ENCODE measurements around the gene SECISBP2L. TPM values are rescaled to one million over a fixed set of nuclear protein-coding genes. Genes with fewer than 3 reads are reported as not detected.

Gene SECISBP2L
- total and polyA plus RNA-seq, 5 donors from 2014 or later = 14.8 to 59.5 (median 21.6) TPM

- Mint-ChIP-seq H3K4me1 (peaks cover 0 to 6% (median 3%) of the 10 kb centered on the region in 4 donors), H3K9me3 (no peaks in the 10 kb centered on the region), H3K27ac (no peak overlapping the region), H3K36me3 (no peaks in the 10 kb centered on the region), H3K4me3 (no peak overlapping the region), H3K27me3 (peaks cover 8% of the 10 kb centered on the region)
- no peaks in the 10 kb centered on the region for H3K4me1 ChIP-seq (ENCODE audit: control insufficient read depth, insufficient read depth, low read length, poor library complexity, severe bottlenecking)
- H3K36me3 ChIP-seq (ENCODE audit: control insufficient read depth, insufficient read depth, low read length) = no peaks in the 10 kb centered on the region
- H3K4me3 ChIP-seq (ENCODE audit: low read depth, low read length) = no peak overlapping the region
- no peaks in the 10 kb centered on the region for H3K9me3 ChIP-seq (ENCODE audit: control insufficient read depth in 2 of 2, low read length in 2 of 2)
- peaks cover 9% of the 10 kb centered on the region for H3K27me3 ChIP-seq (ENCODE audit: control insufficient read depth, insufficient read depth, low read length)
- H3K27ac ChIP-seq (ENCODE audit: insufficient read depth, low read length, poor library complexity, severe bottlenecking) = no peak overlapping the region
- DNase-seq (no peak), ATAC-seq (ENCODE audit: low read depth in 2 of 2) (no peak)
Measured at GRCh38 chr15:49063402-49064280, 17.4 kb upstream of the SECISBP2L start.

GRCh38 chr15:49062900-49063299 is 16.7 kb upstream of the SECISBP2L start:
- Histone ChIP-seq H3K4me1 (ENCODE audit: control insufficient read depth, insufficient read depth, low read length, poor library complexity, severe bottlenecking) (no peaks in the 10 kb centered on the region), H3K27me3 (ENCODE audit: control insufficient read depth, insufficient read depth, low read length) (peaks cover 6% of the 10 kb centered on the region), H3K4me3 (ENCODE audit: low read depth, low read length) (no peak overlapping the region), H3K27ac (ENCODE audit: insufficient read depth, low read length, poor library complexity, severe bottlenecking) (no peak overlapping the region), H3K36me3 (ENCODE audit: control insufficient read depth, insufficient read depth, low read length) (no peaks in the 10 kb centered on the region), H3K9me3 (ENCODE audit: control insufficient read depth in 2 of 2, low read length in 2 of 2) (no peaks in the 10 kb centered on the region)
- Mint-ChIP-seq H3K36me3 (no peaks in the 10 kb centered on the region), H3K9me3 (no peaks in the 10 kb centered on the region), H3K4me3 (no peak overlapping the region), H3K4me1 (peaks cover 0 to 6% (median 3%) of the 10 kb centered on the region in 4 donors), H3K27me3 (peaks cover 8% of the 10 kb centered on the region), H3K27ac (no peak overlapping the region)
- no peak for ATAC-seq (ENCODE audit: low read depth in 2 of 2)
- no peak for DNase-seq

- Mint-ChIP-seq H3K9me3 (no peaks in the 10 kb centered on the region), H3K27me3 (no peaks in the 10 kb centered on the region), H3K36me3 (no peaks in the 10 kb centered on the region), H3K27ac (peak overlapping the region in 2 of 3 donors; percentile 57 to 73), H3K4me3 (peak overlapping the region in 1 of 4 donors; percentile 35), H3K4me1 (peaks cover 0 to 6% (median 3%) of the 10 kb centered on the region in 4 donors)
- Histone ChIP-seq H3K4me3 (ENCODE audit: low read depth, low read length) (no peak overlapping the region), H3K9me3 (ENCODE audit: control insufficient read depth in 2 of 2, low read length in 2 of 2) (no peaks in the 10 kb centered on the region), H3K36me3 (ENCODE audit: control insufficient read depth, insufficient read depth, low read length) (no peaks in the 10 kb centered on the region), H3K27me3 (ENCODE audit: control insufficient read depth, insufficient read depth, low read length) (peaks cover 8% of the 10 kb centered on the region), H3K27ac (ENCODE audit: insufficient read depth, low read length, poor library complexity, severe bottlenecking) (no peak overlapping the region), H3K4me1 (ENCODE audit: control insufficient read depth, insufficient read depth, low read length, poor library complexity, severe bottlenecking) (no peaks in the 10 kb centered on the region)
- no peak for DNase-seq
- ATAC-seq (ENCODE audit: low read depth in 2 of 2) = no peak
Measured at GRCh38 chr15:49060710-49061495, 14.7 kb upstream of the SECISBP2L start.

GRCh38 chr15:49059491-49059890 is 13.2 kb upstream of the SECISBP2L start:
- Mint-ChIP-seq H3K27me3 (no peaks in the 10 kb centered on the region), H3K4me3 (peak overlapping the region in 1 of 4 donors; percentile 16), H3K27ac (no peak overlapping the region), H3K4me1 (peaks cover 0 to 6% (median 3%) of the 10 kb centered on the region in 4 donors), H3K36me3 (no peaks in the 10 kb centered on the region), H3K9me3 (no peaks in the 10 kb centered on the region)
- Histone ChIP-seq H3K36me3 (ENCODE audit: control insufficient read depth, insufficient read depth, low read length) (no peaks in the 10 kb centered on the region), H3K27me3 (ENCODE audit: control insufficient read depth, insufficient read depth, low read length) (peaks cover 2% of the 10 kb centered on the region), H3K9me3 (ENCODE audit: control insufficient read depth in 2 of 2, low read length in 2 of 2) (no peaks in the 10 kb centered on the region), H3K27ac (ENCODE audit: insufficient read depth, low read length, poor library complexity, severe bottlenecking) (no peak overlapping the region), H3K4me1 (ENCODE audit: control insufficient read depth, insufficient read depth, low read length, poor library complexity, severe bottlenecking) (no peaks in the 10 kb centered on the region), H3K4me3 (ENCODE audit: low read depth, low read length) (no peak overlapping the region)
- DNase-seq (no peak), ATAC-seq (ENCODE audit: low read depth in 2 of 2) (no peak)

- no peak for ATAC-seq (ENCODE audit: low read depth in 2 of 2)
- Histone ChIP-seq H3K4me3 (ENCODE audit: low read depth, low read length) (no peak overlapping the region), H3K36me3 (ENCODE audit: control insufficient read depth, insufficient read depth, low read length) (no peaks in the 10 kb centered on the region), H3K9me3 (ENCODE audit: control insufficient read depth in 2 of 2, low read length in 2 of 2) (no peaks in the 10 kb centered on the region), H3K27me3 (ENCODE audit: control insufficient read depth, insufficient read depth, low read length) (peaks cover 2% of the 10 kb centered on the region), H3K27ac (ENCODE audit: insufficient read depth, low read length, poor library complexity, severe bottlenecking) (no peak overlapping the region), H3K4me1 (ENCODE audit: control insufficient read depth, insufficient read depth, low read length, poor library complexity, severe bottlenecking) (no peaks in the 10 kb centered on the region)
- H3K27ac Mint-ChIP-seq = no peak overlapping the region
- no peak for DNase-seq
- H3K9me3 Mint-ChIP-seq = no peaks in the 10 kb centered on the region
- H3K4me3 Mint-ChIP-seq = no peak overlapping the region
- no peaks in the 10 kb centered on the region for H3K27me3 Mint-ChIP-seq
- peaks cover 0 to 6% (median 3%) of the 10 kb centered on the region in 4 donors for H3K4me1 Mint-ChIP-seq
- H3K36me3 Mint-ChIP-seq = no peaks in the 10 kb centered on the region
Measured at GRCh38 chr15:49058559-49058958, 12.3 kb upstream of the SECISBP2L start.

- H3K4me1 Mint-ChIP-seq = peaks cover 0 to under 1% (median under 1%) of the 10 kb centered on the region in 4 donors
- H3K9me3 Mint-ChIP-seq = peaks cover 0 to under 1% (median 0%) of the 10 kb centered on the region in 7 donors
- peaks cover 6% of the 10 kb centered on the region for H3K27me3 Mint-ChIP-seq
- ATAC-seq (ENCODE audit: low read depth in 2 of 2) (no peak), DNase-seq (no peak)
- Histone ChIP-seq H3K4me3 (ENCODE audit: low read depth, low read length) (no peak overlapping the region), H3K27me3 (ENCODE audit: control insufficient read depth, insufficient read depth, low read length) (peaks cover 2% of the 10 kb centered on the region), H3K27ac (ENCODE audit: insufficient read depth, low read length, poor library complexity, severe bottlenecking) (no peak overlapping the region), H3K4me1 (ENCODE audit: control insufficient read depth, insufficient read depth, low read length, poor library complexity, severe bottlenecking) (no peaks in the 10 kb centered on the region), H3K9me3 (ENCODE audit: control insufficient read depth in 2 of 2, low read length in 2 of 2) (no peaks in the 10 kb centered on the region), H3K36me3 (ENCODE audit: control insufficient read depth, insufficient read depth, low read length) (no peaks in the 10 kb centered on the region)
- H3K27ac Mint-ChIP-seq = no peak overlapping the region
- H3K36me3 Mint-ChIP-seq = no peaks in the 10 kb centered on the region
- H3K4me3 Mint-ChIP-seq = no peak overlapping the region
Measured at GRCh38 chr15:49055630-49056029, 9.4 kb upstream of the SECISBP2L start.

- Histone ChIP-seq H3K4me3 (ENCODE audit: low read depth, low read length) (no peak overlapping the region), H3K36me3 (ENCODE audit: control insufficient read depth, insufficient read depth, low read length) (no peaks in the 10 kb centered on the region), H3K9me3 (ENCODE audit: control insufficient read depth in 2 of 2, low read length in 2 of 2) (no peaks in the 10 kb centered on the region), H3K27me3 (ENCODE audit: control insufficient read depth, insufficient read depth, low read length) (peaks cover 2% of the 10 kb centered on the region), H3K4me1 (ENCODE audit: control insufficient read depth, insufficient read depth, low read length, poor library complexity, severe bottlenecking) (no peaks in the 10 kb centered on the region), H3K27ac (ENCODE audit: insufficient read depth, low read length, poor library complexity, severe bottlenecking) (no peak overlapping the region)
- Mint-ChIP-seq H3K36me3 (no peaks in the 10 kb centered on the region), H3K9me3 (peaks cover 0 to 2% (median 0%) of the 10 kb centered on the region in 7 donors), H3K4me3 (no peak overlapping the region), H3K4me1 (no peaks in the 10 kb centered on the region), H3K27me3 (peaks cover 6% of the 10 kb centered on the region), H3K27ac (no peak overlapping the region)
- ATAC-seq (ENCODE audit: low read depth in 2 of 2) (no peak), DNase-seq (no peak)
Measured at GRCh38 chr15:49052662-49053061, 6.4 kb upstream of the SECISBP2L start.

Data from CD4-positive, CD25-positive, alpha-beta regulatory T cell (primary cell).